Skin of body (tissue), 2 donors: ENCODE results near the gene LSMEM2. TPM values are rescaled to one million over a fixed set of nuclear protein-coding genes. Genes with fewer than 3 reads are reported as not detected.

Experiments
- DNase-seq: peaks from one replicate; lab custom pipeline; 2025; lab: John Stamatoyannopoulos, UW
- total RNA-seq: library from RNA; depleted of rRNA; stranded (reverse); fragments of >200 nt; gene quantifications from one replicate; pipeline ENCODE4 v1.2.3, GENCODE V29; 2014

The LSMEM2 gene
- total RNA-seq, 1 donor from 2014 or later = 2.7 TPM

DNA sequence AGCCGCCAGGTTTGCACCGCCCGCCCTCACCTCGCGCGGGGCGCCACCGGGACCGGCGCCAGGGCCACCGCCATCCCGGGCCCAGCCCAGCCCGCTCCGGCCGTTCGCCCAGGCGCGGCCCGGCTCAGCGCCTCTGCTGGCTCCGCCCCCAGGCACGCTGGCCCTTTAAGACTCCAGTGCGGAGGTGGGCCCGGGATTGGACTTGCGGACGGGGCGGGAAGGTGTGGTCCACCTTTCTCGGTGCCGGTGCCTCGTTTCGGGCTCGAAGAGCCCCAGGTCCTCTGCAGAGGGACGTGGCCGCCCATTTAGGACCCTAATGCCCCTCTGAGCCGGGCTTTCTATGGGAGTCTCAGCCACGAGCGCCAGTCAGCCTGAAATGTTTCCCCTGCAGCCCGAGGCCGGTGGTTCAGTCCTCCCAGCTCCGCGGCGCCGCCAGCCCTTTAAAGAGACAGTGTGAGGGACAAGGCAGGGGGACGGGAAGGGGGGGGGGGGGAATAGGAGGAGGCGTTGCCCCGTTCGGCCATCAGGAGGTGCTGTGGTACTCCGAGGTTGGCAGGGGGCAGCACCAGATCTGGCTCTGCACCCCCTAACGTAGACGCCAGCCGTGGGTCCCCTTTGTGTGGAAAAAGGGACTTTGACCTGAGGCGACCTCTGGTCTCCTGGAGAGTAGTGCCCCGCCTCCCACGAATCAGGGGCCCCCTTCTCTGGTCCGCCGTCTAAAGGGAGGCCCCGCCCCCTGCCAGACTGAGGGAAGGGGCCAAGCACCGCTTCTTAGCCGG lies 42.6 kb downstream of the LSMEM2 start:
- peak; percentile 89 for DNase-seq

DNA sequence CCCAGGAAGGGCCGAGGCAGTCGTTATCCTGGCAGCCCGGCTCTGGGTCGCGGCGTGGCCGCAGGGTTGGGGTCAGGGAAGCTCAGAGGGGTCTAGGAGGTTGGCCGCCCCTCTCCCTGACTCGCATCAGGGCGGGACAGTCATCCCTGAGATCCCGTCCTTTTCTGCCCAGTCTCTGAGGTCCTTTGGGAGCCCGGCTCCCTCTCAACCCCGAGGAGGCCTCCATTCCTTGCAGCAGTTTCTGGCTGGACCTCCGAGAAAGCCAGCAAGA lies 43.2 kb downstream of the LSMEM2 start:
- no peak for DNase-seq

DNA sequence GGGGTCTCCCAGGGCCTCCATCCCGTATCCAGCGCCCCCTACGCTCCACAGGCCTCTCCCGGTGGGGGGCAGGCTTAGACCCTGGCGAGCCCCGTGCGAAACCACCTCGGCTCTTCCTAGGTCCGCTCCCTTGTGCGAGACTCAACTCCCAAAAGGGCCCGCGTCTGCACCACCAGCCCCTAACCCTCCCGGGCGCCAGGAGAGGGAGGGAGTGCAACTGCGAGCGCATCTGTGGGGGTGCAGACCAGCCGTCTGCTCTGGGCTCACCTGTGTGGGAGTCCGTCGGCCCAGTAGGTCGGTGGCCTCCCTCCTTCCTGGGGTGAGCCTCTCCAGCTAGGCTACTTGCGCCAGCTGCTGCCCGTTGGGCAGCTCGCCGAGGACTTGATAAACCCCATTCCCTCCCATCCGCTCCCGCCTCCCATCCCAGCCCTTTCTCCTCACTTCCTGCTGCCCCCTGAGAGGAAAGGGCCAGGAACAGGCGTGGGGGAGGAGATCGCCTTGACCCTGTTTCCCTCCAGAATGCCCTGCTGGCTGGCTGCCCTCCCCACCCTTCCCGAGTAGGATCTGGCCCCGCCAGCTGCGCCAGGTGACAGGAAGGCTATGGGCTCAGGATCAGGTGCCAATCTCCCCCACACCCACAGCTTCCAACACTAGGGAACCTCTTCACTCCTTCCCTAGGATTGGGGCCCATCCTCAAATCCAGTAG lies 43.7 kb downstream of the LSMEM2 start, which contains the start of gene HYAL2:
Gene HYAL2 (minus strand): TSS at position 360 of the 706 bp plus-strand sequence. CDS start 2,256 bp downstream, outside the sequence.
- DNase-seq = peak; percentile 49

DNA sequence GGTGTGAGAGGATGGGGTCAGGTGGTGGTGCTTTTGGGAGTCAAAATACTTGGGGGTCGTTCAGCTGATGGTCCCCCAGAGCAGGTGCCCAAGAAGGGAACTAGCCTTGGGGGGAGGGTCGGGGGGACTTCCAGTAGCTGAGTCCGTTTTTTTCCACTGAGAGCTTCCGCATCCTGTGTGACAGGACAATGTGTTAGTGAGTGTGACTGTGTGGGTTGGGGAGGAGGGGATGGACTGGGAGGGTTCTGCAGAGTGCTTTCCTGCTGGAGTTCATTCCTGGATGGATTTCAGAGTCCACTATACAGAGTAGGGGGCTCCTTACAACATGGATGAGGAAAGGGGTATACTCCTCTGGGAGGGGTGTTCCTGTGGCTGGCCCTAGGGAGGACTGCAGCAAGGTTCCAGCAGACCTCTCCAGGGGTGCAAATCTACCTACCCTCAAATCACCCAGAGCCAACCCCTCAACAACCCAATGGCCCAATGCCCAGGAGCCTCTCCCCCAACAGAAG lies 44.3 kb downstream of the LSMEM2 start:
- DNase-seq = peak; percentile 49

DNA sequence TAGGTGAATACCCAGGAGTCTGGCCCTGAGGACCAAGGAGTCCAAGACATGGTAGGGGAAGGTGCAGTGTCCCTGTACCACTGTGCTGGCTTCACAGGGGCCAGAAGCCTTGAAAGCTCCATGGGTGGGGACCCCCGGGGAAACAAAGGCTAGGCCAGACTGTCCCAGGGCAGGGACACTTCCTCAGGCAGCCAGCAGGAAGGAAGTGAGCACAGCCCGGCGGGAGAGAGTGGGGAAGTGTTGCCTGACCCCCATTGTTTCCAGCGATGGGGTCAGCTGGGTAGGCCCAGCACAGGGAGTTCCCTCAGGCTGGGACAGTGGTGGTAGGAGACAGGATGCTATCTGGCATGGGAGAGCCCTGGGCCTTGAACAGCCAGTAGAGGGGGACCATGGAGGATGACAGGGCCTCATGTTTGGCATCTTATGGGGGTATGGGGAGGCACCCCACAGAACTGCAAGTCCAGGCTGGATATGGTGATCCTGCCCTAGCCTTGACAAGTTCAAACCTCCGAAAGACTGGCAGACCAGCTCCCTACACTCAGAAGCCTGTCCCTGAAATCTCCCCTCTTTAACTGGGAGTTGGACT lies 44.8 kb downstream of the LSMEM2 start:
- peak; percentile 23 for DNase-seq

DNA sequence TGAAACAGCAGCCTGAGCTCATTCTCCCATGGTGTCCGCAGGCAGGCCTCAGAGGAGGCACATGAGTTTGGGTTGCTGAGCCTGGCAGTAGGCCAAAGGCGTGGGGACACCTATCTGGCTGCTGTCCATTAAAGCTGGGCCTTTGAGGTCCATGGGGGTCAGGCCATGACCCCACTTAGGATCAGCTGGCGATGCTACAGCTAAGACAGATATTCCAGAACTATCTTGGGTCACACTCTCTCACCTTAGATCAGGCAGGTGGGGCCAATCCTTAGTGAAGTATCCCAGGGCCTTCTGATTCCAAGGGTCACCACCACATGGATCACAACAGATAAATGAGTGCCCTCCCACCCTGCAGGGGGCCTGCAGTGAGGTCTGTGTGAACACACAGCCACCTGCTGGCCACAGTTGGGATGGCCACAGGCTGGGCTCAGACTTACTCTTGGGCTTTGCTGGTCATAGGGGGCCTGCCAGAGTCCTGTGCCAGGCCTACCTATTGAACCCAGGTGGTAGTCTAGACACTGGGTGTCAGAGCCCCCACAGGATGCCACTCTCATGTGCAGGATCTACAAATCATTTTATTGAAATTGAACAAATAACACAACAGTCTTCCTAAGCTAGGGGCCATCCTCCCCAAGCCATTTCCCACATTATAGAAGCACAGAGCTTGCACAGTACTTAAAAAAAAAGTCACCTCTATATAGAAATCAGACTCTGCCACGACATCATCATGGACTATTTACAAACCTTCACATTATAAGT lies 45.6 kb downstream of the LSMEM2 start:
- DNase-seq = no peak

DNA sequence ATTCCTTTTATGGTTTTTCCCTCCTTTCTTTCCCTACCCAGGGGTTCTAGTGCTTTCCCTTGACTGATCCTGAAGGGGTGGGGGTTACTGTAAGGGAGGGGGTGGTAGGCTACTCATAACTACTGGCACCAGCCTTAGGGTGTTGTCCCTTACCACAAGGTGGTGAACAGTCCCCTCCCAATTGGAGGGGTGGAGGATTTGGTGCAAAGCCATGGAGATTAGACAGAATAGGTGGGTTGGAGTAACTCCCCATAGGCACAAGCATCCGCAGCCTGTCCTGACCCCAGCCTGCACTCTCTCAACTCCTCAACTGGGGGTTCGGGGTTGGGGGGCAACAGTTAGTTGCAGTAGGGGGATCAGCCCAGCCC lies 46.2 kb downstream of the LSMEM2 start:
- DNase-seq = no peak

DNA sequence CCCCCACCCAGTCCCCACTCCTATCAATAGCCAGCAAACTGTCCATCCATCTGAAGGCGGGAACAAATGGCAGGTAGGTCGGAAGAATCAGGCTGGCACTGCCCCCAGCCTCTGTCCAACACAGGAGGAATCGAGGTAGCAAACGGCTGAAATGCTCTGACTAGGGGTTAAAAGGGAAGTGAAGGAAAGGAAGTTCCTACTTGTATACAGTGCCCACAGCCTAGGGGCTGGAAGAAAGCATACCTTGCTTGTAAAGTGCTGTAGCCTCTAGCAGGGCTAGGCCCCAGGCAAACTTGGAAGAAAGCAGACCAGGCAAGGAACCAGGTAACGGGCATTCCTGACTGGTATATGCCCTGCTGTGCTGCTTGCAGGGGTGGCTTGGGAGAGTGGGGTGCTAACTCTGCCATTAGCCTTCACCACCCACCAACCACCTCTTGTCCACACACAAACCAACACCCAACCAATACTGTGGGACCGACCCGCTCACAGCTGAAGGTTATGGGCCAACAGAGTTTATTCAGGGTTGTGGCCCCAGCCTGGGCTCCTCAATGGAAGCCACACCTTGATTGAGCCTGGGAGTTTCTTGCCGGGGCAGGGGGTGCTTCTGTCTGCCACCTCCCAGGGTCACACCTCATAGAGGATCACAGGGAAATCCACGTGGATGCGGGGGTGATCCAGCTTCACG lies 46.8 kb downstream of the LSMEM2 start:
- no peak for DNase-seq

DNA sequence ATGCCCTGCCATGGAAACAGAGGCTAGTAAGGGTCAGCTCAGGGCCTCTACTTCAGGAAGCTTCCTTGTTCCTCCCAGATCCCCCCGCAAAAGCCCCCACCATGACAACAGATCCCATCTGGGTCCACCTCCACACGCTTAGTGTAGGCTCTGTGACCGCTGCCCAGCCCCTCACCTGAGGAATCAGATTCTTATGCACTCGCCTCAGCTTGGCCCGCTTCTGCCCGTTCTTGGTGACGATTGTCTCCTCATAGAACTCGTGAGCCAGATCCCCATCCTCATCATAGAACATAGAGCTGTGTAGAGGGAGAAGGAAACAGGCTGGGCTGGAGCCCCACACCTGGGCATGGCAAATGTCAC lies 47.3 kb downstream of the LSMEM2 start:
- DNase-seq = no peak

DNA sequence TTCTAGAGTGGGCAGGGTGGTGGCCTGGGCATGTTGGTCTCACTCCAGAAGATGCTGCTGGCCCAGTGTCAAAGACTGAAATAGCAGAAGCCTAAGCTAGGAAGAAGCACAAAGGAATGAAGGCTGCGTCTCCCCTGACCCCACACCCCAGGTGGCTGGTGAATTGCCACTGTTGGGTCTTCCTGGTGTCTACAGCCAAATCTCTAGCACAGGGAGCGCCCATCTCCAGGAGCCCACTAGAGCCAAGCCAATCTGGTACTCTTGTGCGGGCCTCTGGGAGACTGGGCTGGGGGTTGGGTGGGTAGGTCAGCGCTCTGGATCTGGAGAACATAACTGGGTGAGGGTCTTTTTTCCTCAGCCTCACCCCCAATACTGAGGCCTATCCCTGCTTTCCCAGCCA lies 48.2 kb downstream of the LSMEM2 start:
- DNase-seq = no peak

DNA sequence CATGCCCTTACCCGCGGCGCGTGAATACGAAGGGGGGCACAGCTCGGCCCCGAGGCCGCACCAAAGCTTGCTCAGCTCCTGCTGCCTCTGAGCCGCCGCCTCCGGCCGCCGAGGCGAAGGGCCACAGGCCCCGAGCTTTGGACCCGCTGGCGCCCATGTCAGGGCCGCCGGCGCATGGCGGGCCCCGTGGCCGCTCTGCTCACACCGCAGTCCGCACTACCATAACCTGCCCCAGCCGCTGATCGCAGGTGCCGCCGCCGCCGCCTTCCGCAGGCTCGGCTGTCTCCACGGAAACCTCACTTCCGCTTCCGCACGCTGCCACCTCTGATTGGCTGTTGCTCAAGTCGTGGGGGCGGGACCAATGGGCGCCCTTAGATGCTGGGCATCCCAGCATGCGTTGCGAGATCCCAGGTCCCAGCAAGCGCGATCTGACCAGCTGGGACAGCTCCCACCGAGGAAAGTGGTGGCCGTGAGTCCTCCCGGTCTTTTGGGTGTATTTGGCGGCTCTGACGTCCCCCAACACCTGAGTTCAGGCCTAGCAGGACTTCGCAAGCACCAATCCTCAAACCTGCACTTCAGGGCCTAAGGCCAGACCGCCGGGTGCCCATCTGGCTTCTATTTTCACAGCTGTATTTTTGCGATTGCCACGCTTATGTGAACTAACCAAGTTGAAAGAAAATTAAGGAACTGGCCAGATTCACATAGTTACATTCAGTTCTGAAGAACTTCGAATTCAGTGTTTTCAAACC lies 49.2 kb downstream of the LSMEM2 start, which contains the start of gene TUSC2:
Gene TUSC2 (minus strand): TSS at position 281 of the 749 bp plus-strand sequence. CDS start 124 bp downstream, at position 157.
- DNase-seq = peak; percentile 90

DNA sequence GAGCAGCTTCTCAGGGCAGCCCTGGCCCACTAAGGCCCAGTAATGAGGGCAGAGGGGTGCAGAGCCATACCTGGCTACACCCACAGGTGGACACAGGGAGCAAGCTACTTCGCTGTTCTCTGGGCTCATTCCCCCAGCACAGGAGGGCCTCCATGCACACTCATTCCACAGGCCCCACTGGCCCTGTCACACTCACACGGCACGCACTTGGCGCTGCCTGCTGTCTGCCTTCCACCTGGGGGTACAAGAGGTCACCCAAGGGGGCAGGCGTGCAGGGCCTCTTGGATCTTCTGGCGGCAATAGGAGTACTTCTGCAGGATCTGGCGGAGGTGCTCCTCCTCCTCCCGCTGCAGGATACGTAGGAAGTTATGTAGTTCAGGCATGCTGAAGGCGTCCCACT lies 51.4 kb downstream of the LSMEM2 start:
- DNase-seq = no peak

DNA sequence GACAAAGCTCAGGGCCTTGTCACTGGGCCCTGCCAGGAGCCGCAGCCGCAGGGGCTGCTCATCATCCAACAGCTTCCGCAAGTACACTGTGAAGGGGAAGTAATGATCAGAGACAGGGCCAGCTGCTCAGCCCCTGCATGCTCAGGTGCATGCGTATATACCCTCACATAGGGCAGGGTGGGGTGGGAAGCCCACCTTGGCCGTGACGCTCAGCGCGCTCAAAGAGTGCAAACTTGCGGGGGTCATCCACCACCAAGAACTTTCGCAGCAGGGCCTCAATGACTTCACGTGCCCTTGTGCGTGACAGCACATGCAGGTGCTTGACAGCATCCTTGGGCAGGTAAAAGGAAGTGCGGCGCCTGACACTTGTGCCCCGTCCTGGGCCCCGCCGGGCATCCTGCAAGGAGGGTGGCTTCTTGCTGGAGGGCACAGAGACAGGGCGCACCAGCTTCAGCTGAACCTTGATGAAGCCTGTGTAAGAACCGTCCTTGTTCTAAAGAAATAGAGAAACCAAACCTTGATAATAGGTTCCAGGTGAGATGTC lies 52.5 kb downstream of the LSMEM2 start:
- no peak for DNase-seq

DNA sequence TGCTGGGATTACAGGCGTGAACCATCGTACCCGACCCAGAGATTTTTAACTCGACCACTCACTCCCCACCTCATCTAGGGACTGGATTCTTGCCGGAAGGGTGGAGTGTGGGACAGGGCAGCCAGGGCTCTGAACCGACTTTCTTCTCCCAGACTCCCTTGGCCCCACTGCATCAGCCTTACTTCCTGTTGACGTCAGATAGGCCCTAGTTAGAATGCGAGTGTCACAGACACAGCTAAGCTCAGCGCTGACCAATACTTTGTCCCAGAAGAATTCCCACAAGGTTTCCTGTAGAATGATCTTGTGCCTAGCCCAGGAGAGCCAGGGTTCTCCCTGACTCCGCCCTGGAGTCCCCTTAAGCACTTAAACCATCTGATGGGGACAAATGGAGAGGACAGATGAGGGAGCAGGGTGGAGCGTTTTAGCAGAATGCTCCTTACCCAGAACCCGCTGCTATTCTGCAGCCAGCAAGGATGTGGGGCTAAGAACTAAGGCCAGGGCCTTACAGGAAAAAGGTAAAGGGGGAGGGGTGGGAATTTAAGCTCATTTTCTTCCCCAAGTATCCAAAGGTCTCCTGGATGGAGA lies 54.9 kb downstream of the LSMEM2 start:
- peak; percentile 24 for DNase-seq

DNA sequence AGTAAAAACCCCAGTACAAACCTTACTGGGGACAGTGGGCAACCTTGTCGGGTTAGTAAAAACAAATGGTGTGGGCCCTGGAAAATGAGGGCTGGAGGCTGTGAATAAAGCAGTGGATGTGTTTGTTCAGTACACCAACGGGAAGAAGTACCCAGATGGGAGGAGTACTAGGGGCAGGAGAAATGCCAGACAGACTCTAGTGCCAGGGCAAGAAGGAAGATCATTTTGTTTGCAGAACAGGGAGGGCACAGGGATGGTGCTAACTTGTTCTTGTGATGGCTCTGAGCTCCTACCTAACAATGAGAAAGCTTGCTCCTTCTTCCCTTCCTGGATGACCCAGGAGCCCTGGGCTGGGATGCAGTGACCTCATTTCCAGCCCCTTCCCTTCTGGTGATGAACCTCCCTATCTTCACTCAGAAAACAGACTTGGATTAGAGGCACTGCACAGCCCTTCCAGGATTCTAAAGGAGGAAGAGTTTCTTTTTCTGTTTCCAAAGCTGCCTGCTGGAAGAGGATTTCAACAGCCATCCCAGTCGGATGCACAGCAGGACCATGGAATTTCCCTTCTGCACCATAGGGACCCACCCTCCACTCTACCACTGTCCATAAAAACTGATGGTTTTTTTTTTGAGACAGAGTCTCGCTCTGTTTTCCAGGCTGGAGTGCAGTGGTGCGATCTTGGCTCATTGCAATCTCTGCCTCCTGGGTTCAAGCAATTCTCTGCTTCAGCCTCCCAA lies 55.6 kb downstream of the LSMEM2 start:
- DNase-seq = no peak

DNA sequence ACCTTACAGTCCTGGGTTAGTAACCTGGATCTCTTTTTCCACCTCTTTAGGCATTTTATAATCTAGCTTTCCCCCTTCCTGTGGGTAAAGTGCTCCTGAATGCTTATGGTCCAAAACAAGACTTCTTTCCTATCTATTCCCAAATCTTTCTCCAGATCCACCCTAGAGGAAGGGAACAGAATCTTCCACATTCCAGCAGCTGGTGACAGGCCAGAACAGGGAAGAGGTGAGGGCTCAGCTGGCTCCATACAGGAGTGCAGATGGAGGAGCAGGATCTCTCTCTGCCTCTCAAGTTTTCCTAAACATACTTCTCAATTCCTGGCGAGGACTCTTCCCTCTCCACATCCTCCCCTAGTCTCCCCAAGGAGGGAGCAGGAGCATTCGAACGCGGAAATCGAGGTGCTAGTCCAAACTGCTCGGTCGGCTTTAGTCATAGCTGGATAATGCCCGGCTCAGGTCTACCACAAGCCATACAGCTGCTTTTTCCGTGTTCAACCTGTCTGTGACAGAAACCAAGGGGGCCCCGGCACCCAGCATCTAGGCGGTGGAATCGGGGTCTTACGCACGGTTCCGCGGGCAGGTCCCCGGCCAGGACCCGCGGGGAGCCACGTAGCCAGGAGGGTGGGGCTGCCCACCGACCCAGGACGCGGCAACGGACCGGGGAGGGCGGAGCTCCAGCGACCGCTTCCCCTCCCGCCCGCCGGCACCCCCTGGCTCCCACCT lies 57.7 kb downstream of the LSMEM2 start:
- peak; percentile 56 for DNase-seq

DNA sequence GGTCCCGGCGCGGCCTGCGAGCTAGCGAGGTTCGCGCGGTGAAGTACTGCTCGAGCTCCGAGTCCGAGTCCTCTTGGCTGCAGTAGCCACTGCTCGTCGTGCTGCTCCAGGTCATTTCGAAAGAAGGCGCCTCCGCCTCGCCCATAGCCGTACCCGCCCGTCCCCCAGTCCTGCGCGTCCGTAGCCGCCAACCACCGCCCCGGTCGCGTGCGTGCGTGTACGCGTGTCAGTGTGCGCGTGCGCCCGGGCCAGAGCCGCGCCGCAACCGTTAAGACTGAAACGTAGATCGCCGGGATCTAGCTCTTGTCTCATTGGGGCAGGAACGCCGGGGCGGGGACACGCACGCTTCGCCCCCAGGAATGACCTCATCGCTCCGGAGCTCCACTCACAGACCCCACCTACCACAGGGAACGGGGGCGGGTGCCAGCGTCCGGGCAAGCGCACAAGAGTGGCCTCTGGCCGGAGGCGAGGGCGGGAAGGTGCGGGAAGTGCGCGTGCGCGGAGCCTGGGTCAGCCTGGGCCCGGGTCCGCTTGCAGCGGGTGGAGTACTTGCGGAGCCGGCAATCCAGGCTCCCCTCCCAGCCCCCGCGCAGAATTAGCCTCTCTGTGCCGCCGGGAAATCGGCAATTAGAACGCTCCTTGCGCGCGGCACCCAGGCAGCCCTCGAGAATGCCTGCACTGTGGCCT lies 58.4 kb downstream of the LSMEM2 start:
- DNase-seq = peak; percentile 97
